PC-3 (cell line): ENCODE results near the gene DCDC1.

Experiments used
- EZH2 ChIP-seq: fragments of 300-600 bp; sonication (generic); IDR thresholded peaks from one replicate; pipeline ENCODE4 v1.6.1; 2017; ENCODE audit warnings: antibody characterized with exemption, mild to moderate bottlenecking, low read length; ENCODE audit not compliant: unreplicated experiment
- TF ChIP-seq, protein P1 (sequence below): fragments of 300-600 bp; sonication (generic); conservative IDR thresholded peaks from 2 replicates; pipeline ENCODE4 v1.5.1; 2017; ENCODE audit warnings: antibody characterized with exemption, low read depth, mild to moderate bottlenecking, low read length

DNA sequence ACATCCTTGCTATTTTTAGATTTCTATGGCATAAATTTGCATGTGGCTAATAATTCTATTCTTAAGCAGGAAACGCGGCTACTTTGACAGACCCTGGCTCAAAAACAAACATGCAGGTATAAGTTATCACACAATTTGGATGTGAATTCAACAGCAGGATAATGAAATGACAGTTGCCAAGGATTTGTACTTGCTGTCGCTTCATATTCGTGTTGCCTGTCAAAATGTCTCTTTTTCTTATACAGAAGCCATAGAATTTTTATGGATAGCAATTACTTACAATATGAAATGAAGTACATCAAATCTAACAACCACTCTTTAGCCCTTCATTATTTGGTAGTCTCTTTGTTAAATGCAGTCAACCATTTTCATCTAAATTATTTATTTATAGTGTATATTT, 46.4 kb downstream of the DCDC1 start:
- TF ChIP-seq, protein P1, sequence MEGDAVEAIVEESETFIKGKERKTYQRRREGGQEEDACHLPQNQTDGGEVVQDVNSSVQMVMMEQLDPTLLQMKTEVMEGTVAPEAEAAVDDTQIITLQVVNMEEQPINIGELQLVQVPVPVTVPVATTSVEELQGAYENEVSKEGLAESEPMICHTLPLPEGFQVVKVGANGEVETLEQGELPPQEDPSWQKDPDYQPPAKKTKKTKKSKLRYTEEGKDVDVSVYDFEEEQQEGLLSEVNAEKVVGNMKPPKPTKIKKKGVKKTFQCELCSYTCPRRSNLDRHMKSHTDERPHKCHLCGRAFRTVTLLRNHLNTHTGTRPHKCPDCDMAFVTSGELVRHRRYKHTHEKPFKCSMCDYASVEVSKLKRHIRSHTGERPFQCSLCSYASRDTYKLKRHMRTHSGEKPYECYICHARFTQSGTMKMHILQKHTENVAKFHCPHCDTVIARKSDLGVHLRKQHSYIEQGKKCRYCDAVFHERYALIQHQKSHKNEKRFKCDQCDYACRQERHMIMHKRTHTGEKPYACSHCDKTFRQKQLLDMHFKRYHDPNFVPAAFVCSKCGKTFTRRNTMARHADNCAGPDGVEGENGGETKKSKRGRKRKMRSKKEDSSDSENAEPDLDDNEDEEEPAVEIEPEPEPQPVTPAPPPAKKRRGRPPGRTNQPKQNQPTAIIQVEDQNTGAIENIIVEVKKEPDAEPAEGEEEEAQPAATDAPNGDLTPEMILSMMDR = no peak
- no peak for TF ChIP-seq EZH2
